ENCODE results near the gene SLC22A25.

Gene SLC22A25

GRCh38 chr11:63229815-63230214 lies 13.6 kb downstream of the SLC22A25 start:
- no peak for TF ChIP-seq CTCF (IDR thresholded peaks at IDR 0.05; ENCODE audit: insufficient read depth, low read depth, low read length, missing control alignments)
- no peak for DNase-seq (ENCODE audit: low read depth)
- no peak overlapping the region for H3K4me3 ChIP-seq (ENCODE audit: low read depth, low read length)

GRCh38 chr11:63227521-63228107 lies 15.8 kb downstream of the SLC22A25 start:
- H3K4me3 ChIP-seq (ENCODE audit: low read depth, low read length) = no peak overlapping the region
- no peak for DNase-seq (ENCODE audit: low read depth)
- TF ChIP-seq CTCF (IDR thresholded peaks at IDR 0.05; ENCODE audit: insufficient read depth, low read depth, low read length, missing control alignments) = no peak

- no peak for DNase-seq (ENCODE audit: low read depth)
- TF ChIP-seq CTCF (IDR thresholded peaks at IDR 0.05; ENCODE audit: insufficient read depth, low read depth, low read length, missing control alignments) = no peak
Observed at GRCh38 chr11:63226488-63227114, 16.8 kb downstream of the SLC22A25 start.

GRCh38 chr11:63214093-63214492 lies 29.3 kb downstream of the SLC22A25 start:
- no peak for TF ChIP-seq CTCF (IDR thresholded peaks at IDR 0.05; ENCODE audit: insufficient read depth, low read depth, low read length, missing control alignments)
- no peak overlapping the region for H3K4me3 ChIP-seq (ENCODE audit: low read depth, low read length)
- DNase-seq (ENCODE audit: low read depth) = no peak

More at GRCh38 chr11:63226488-63227114, 16.8 kb downstream of the SLC22A25 start:
- H3K4me3 ChIP-seq (ENCODE audit: low read depth, low read length) = no peak overlapping the region

- peak; percentile 13 for DNase-seq (ENCODE audit: low read depth)
- TF ChIP-seq CTCF (IDR thresholded peaks at IDR 0.05; ENCODE audit: insufficient read depth, low read depth, low read length, missing control alignments) = peak; percentile 45
- H3K4me3 ChIP-seq (ENCODE audit: low read depth, low read length) = no peak overlapping the region
Observed at GRCh38 chr11:63212742-63213141, 30.7 kb downstream of the SLC22A25 start.

GRCh38 chr11:63210111-63210510 lies 33.3 kb downstream of the SLC22A25 start:
- no peak overlapping the region for H3K4me3 ChIP-seq (ENCODE audit: low read depth, low read length)
- no peak for TF ChIP-seq CTCF (IDR thresholded peaks at IDR 0.05; ENCODE audit: insufficient read depth, low read depth, low read length, missing control alignments)
- DNase-seq (ENCODE audit: low read depth) = no peak

Measured in GM12865 (cell line).